HL-60 (cell line): Measurements from ENCODE around the gene OR5T3.

ENCODE experiments used
- DNase-seq, 2 experiments: peaks; one replicate each; pipeline ENCODE4 v3.0.0-alpha.2; 2010 to 2020; ENCODE audit warnings: low read depth in 1 of 2, low spot score in 1 of 2
- H3K27ac ChIP-seq: fragments of 250-450 bp; sonication (Bioruptor Pico); replicated peaks from 2 replicates; pipeline ENCODE4 v1.5.1; 2020; ENCODE audit warnings: mild to moderate bottlenecking, moderate library complexity
- H3K27me3 ChIP-seq: fragments of 250-450 bp; sonication (Bioruptor Pico); 2 replicates; pipeline ENCODE4 v1.5.1; 2021; ENCODE audit warnings: mild to moderate bottlenecking, moderate library complexity; ENCODE audit not compliant: insufficient read depth, poor library complexity, severe bottlenecking
- H3K4me3 ChIP-seq: replicated peaks from 2 replicates; pipeline ENCODE4 v1.5.1; 2011; ENCODE audit warnings: mild to moderate bottlenecking, control low read depth, low read length; ENCODE audit not compliant: insufficient read depth
- GABPA ChIP-seq: IDR thresholded peaks from 2 replicates; pipeline ENCODE4 v1.6.1; 2012; ENCODE audit warnings: low read depth
- POLR2AphosphoS5 ChIP-seq: IDR thresholded peaks from 2 replicates; pipeline ENCODE4 v1.6.1; 2012; ENCODE audit warnings: low read depth
- REST ChIP-seq: IDR thresholded peaks from 2 replicates; pipeline ENCODE4 v1.6.1; 2012; ENCODE audit warnings: low read depth; ENCODE audit not compliant: insufficient replicate concordance
- SPI1 ChIP-seq: IDR thresholded peaks from 2 replicates; pipeline ENCODE4 v1.6.1; 2012; ENCODE audit warnings: low read depth, mild to moderate bottlenecking, borderline replicate concordance

Gene OR5T3

GRCh38 chr11:56296898-56297297 lies 44.8 kb downstream of the OR5T3 start:
- DNase-seq: no peak
- H3K27ac ChIP-seq: no peak overlapping the region
- H3K4me3 ChIP-seq: no peak overlapping the region
- TF ChIP-seq GABPA: no peak
- no peak for TF ChIP-seq REST
- TF ChIP-seq SPI1: no peak
- TF ChIP-seq POLR2AphosphoS5: no peak
- no peaks in the 10 kb centered on the region for H3K27me3 ChIP-seq
